Dedifferentiated amniotic fluid mesenchymal stem cell (primary cell): ENCODE measurements around the gene OR52E5.

ENCODE experiments used
- DNase-seq: peaks from one replicate; pipeline ENCODE4 v3.0.0-alpha.2; 2016; ENCODE audit errors: extremely low spot score

Gene OR52E5

DNA sequence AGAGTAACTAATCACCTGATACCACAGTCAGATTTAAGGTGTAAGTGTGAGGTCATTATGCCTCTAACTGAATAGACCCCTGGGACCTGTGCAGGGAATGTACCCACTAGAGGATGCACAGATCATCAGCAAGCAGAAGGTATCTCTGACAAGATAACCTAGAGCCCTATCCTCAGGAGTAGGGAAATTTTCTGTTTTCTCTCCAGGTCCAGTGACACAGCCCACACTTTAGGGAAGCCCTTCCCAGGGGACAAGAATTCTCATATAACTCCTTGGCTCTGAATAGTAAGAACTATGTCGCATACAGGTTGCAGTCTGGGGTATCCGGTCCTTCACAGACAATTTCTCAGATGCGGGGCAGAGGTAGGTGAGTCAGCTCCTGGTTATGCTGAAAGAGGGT is at the start of gene OR52E5:
Gene OR52E5 (plus strand): TSS at position 301 of the 400 bp plus-strand sequence. CDS start 7,569 bp downstream, outside the sequence.
- DNase-seq, result no peak

DNA sequence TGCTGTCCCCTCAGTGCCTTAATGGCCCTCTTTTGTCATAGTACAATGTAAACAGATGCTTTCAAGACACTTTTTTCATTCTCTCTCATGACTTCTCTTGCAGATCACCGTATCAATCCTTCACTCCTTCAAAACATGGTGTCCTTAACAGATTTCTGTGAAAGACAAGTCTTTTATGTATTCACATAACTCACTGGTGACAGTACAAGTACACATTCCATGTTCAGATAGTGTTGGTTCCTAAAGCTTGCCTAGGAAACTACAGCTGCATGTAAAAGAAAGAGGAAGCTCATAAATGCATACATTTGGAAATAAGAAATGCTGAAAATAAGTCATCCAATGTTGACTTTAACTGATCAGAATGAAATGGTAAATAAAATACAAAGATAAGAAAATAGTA is 46.3 kb upstream of the OR52E5 start:
- no peak for DNase-seq

DNA sequence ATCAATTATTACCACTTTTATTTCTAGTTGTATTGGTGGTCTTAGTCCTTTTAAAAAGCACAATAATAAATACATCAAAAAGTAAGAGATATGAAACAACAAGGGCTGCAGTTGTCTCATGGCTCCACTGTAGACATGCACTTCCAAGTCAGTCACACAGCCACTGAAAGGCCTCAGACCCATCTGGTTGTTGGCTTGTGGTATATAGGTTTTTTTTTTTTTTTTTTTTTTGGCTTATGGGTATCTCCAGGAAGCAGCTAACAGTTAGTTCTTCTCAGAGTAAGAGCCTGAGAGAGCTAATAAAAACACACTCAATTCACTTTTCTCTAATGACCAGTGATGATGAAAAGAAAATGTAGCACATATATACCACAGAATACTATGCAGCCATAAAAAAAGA is 45.3 kb upstream of the OR52E5 start:
- no peak for DNase-seq

DNA sequence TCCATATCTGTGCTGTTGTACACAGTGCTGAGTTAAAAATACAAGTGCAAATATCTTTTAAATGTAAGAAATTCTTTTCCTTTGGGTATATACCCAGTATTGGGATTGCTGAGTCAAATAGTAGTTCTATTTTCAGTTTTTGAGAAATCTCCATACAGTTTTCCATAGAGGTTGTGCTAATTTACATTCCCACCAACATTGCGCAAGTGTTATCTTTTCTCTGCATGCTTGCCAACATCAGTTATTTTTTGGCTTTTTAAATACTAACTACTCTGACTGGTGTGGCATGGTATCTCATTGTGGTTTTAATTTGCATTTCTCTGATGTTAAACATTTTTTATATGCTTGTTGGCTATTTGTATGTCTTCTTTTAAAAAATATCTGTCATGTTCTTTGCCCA is 42.0 kb upstream of the OR52E5 start:
- no peak for DNase-seq

DNA sequence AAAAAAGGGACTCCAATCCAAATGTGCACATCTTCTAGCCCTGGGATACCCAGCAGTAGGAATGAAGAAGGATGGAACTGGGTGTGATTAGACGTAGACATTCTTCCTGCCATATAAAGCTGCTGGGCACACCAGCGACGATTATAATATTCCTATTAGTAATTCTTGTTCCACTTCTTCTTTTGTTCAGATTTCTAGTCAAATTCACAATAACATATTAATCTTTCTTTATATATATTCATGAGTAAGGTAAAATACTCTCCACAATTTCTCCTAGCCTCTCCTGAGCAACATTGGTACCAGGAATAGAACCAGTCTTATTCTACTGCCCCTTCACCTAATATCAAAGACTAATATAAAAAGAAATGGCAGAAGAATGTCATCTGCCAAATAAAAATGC is 35.4 kb upstream of the OR52E5 start, which contains the start of gene OR52E8:
Gene OR52E8 (minus strand): TSS at position 101 of the 400 bp plus-strand sequence. CDS start 0 bp downstream, at position 101.
- DNase-seq, result no peak

DNA sequence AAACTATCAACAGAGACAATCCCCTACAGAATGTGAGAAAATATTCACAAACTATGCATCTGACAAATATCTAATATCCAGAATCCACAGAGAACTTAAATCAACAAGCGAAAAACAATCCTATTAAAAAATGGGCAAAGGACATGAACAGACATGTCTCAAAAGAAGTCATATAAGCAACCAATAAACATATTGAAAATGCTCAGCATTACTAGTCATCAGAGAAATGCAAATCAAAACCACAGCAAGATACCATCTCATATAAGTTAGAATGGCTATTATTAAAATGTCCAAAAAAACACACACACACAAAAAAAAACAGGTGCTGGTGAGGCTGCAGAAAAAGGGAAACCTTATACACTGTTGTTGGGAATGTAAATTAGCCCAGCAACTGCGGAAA is 27.2 kb upstream of the OR52E5 start:
- DNase-seq, result no peak

DNA sequence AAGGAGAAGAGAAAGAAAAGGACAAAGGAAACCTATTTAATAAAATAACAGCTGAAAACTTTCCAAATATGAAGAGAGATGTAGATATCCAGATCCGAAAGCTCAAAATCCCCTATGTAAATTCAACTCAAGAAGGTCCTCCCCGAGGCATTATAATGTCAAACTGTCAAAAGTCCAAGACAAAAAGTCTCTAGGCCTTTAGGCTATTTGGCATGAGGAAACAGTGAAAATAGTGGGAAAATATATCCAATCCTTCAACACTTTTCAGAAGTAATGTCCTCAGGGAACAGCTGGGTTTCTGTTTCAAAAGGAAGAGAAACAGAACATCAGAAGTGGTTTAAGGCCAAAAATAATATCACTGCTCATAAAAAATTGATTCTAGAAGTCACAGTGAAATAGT is 14.4 kb upstream of the OR52E5 start:
- no peak for DNase-seq

DNA sequence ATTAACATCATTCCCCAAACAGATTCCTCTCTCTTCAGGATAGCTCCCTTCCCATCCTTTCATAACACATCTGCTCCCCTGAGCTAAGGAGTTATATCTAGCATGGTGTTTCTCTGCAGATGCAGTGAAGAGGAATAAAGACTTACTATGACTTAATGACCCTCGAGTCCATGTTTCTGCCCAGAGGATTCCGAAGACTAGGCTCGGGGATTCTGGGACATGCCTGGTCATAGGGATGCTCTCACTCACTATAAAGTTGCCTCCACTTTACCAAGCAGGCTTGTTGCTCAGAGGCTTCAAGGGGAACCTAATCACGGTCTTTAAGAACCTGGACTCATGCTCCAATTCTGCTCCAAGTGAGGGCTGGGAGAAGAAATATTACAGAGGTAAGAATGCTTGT is 12.7 kb upstream of the OR52E5 start, which contains the start of gene OR52E4:
Gene OR52E4 (plus strand): TSS at position 301 of the 400 bp plus-strand sequence. CDS start 3,664 bp downstream, outside the sequence.
- DNase-seq, result no peak

DNA sequence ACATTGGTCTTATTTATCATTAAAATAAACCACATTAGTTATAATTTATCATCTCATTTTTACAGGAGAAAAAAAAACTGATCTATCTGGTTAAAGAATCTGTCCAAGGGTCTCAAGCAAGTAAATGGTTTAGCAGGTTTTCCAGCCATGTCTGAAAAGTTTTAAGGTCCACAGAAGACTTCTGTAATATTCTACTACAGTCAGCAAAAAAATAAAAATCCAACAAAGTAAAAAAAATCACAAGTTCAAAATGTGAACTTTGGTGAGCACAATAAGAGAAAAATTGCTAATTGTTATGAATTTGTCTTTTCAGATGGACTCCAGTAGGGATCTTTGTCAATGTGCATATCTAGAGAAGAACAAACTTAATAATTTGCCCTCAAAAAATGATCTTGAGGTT is 11.3 kb upstream of the OR52E5 start:
- no peak for DNase-seq

DNA sequence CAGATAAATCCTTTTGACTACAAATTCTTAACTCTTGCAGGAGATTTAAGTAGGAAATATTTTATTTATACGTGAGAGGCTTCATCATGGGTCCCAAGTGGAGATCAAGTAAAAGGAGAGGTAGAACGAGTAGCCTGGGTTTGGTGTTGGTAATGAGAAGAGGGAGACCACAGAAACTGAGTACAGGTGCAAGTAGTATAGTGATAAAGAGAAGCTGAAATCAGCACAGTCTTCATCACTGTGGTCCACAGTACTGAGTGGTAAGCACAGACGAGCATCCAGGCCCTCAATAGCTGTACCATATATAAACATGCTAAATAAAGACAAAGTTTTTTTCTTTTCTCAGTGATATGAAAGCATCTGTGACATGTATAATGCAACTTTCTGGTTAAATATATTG is 5.8 kb upstream of the OR52E5 start:
- no peak for DNase-seq

DNA sequence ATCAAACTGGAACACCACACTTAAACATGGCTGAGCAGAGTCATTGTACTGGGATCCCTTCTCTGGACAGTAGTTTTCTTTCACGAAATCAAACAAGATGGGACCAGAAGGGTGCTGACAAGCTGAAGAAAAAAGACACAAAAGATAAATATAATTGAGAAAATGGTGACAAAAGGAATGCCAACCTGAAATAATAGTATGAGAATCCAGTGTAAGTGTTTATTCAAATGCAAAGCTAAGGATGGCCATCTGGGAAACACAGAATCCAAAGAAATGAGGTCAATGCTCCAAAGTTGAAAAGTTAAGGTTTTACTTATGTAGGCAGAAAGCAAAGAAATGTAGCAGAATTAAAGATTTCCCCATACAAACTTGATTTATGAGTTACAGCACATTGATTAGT is 5.3 kb upstream of the OR52E5 start:
- DNase-seq, result no peak

DNA sequence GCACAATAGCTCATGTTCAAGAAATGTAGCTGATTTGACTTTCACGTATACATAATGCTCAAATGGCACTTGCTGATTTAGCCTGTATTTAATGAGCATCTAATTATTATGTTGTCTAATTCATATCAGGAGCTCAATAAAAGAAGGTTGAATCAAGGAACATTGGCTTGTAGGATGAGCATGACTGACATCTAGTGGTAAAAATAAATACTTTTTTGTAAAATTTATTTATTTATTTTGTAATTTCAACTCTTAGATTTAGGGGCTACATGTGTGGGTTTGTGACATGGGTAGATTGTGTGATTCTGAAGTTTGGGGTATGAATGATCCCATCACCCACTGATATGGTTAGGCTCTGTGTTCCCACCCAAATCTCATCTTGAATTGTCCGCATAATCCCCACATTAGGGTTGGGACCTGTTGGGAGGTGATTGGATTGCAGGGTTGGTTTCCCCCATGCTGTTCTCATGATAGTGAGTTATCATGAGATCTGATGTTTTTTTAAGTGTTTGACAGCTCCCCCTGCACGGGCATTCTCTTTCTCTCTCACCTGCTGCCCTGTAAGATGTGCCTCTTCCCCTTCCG is 1.7 kb upstream of the OR52E5 start:
- DNase-seq, result peak; percentile 16

DNA sequence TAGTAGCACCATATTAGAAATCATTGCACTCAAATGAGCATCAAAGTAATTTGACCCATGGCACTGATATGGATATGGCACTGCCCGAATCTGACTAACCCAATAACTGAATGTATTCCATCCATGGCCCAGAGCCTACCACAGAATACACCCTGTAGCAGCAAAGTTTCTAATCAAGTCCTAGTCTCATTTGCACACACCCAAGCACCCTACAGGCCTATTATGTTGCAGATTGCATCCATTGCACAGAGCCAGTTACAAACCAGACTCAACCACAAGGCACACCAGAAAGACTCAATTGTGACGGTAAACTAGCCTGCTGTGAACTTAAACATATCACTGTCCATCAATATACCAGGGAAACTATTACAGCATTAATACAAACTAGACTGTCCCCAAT is 6.5 kb downstream of the OR52E5 start:
- DNase-seq, result no peak

DNA sequence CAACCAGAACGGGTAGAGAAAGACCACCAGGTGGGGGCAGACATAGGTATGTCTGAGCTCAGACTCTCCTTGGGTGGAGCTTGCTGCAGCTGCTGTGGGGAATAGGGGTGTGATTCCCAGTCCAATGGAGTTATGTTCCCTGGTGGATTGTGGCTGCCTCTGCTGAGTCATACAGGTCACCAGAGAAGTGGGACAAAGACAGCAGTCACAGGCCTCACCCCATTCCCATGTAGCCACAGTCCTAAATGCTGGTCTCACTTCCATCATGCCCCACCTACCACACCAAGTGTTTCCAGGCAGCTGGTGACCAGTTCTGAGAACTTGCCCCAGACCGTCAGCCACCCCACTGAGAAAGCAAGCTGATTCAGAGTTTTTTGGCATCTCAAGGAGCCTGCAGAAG is 17.5 kb downstream of the OR52E5 start:
- no peak for DNase-seq

DNA sequence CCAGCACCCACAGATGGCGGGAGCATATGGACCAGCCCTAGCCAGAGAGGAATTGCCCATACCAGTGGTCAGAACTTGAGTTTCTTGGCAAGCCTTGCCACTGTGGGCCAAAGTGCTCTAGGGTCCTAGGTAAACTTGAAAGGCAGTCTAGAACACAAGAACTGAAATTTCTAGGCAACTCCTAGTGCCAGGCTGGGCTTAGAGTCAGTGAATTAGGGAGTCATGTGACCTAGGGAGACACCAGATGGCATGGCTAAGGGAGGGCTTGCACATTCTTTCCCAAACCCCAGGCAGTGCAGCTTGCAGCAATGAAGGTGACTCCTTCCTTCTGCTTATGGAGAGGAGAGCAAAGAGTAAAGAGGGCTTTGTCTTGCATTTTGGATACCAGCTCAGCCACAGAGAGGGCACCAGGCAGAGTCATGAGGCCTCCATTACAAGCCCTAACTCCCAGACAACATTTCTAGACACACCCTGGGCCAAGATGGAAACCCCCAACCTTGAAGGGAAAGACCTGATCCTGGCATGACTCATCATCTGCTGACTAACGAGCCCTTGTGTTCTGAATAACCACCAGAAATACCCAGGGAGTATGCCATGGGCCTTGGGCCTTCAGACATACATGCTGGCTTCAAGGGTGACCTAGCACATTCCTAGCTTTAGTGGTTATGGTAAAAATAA is 29.9 kb downstream of the OR52E5 start:
- DNase-seq, result no peak

DNA sequence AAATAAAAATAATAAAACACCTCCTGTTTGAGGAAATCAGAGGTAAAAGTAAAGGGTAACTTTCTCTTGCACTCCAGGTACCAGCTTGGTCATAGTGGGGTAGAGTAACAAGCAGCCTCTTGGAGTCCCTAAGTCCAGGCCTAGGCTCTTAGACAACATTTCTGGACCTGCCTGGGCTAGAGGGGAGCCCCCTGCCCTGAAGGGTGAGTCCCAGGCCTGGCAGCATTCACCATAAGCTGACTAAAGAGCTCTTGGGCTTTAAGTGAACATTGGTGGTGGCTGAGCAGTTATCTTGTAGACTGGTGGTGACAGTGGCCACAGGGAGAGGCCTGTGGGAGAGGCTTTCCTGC is 30.4 kb downstream of the OR52E5 start:
- no peak for DNase-seq

DNA sequence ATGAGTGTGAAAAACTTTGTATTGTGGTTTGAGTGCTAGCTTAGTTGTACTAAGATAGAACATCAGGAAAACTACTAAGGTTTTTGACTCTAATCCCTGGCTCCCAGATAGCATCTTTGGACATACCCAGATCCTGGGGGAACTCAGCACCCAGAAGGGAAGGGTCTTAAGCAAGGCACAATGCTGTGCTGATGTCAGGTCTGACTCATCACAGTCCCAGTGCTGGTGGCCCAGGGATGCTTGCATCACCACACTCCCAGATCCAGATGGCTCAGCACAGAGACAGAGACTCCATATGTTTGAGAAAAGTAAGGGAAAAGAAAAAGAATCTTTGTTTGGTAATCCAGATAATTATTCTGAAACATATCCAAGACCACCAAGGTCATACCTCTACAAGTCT is 30.8 kb downstream of the OR52E5 start:
- DNase-seq, result no peak

DNA sequence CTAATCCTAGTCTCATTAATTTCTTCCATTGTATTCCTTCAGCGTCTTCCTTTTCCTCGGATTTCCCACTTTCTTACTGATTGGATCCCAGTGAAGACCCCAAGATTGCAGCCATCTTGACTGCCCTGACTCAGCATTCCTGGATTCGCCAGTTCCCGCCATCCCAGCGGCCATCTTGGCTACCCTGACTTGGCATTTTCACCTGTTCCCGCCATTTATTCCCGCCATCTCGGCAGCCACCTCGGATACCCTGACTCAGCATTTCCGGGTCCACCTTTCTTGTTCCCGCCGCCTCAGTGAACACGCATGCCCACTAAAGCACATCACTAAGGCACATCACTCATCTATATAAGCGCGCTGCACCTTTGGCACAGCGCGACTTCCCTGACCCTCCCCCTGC is 35.3 kb downstream of the OR52E5 start:
- no peak for DNase-seq

DNA sequence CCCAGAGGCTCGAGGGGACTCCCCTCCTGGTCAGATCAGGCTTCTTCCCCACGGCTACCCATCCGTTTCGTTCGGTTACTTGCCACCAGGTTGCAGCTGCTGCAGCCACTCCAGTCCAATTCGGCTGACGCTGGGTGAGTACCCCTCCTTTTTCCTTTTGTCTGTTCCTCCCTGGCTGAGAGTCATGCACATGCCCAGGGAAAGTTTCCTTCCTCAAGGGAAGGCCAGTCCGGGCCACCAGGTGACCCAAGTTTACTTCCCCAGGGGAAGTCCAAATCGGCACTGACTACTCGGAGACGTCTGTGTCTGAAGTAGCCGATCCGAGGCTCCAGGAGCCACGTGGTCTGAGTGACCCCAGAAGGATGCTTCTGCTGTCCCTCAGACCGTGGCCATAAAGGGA is 35.8 kb downstream of the OR52E5 start:
- DNase-seq, result no peak

DNA sequence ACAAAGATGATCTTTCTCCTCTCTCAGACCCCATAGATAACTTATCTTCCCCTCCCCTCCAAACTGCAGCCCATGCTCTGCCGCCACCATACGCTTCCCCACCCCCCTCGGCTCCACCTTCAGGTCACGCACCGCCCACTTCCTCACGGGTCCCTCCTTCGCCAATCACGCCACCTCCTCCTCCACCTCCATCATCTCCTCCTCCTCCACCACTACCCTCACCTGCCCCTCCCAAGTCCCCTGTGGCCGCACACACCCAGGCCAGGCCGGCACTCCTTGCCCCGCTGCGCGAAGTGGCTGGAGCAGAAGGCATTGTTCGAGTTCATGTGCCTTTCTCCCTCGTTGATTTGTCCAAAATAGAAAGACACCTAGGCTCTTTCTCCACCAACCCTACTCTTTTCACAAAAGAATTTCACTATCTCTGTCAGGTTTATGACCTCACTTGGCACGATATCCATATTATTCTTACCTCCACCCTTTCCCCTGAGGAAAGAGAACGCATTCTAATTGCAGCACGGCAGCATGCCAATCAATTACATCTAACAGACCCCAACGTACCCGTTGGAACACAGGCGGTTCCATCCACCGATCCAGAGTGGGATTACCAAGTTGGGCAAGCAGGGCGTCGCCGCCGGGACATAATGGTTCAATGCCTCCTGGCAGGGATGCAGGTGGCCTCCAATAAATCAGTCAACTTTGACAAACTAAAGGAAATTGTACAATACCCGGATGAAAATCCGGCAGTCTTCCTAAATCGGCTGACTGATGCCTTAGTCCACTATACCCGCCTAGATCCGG is 36.8 kb downstream of the OR52E5 start:
- DNase-seq, result no peak

DNA sequence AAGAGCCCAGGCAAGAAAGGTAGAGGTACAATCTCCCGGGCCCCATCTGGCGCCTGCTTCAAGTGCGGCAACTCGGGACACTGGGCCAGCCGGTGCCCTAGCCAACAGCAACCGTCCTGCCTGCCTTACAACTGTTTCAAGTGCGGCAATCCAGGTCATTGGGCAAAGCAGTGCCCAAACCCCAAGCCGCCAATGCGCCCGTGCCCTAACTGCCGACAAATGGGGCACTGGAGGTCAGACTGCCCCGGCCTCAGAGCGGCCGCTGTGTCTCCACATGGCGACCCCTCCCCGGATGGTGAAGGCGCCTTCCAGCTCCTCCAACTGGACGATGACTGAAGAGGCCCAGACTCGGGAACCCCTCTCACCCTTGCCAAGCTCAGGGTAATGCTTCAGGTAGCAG is 37.6 kb downstream of the OR52E5 start:
- DNase-seq, result no peak

DNA sequence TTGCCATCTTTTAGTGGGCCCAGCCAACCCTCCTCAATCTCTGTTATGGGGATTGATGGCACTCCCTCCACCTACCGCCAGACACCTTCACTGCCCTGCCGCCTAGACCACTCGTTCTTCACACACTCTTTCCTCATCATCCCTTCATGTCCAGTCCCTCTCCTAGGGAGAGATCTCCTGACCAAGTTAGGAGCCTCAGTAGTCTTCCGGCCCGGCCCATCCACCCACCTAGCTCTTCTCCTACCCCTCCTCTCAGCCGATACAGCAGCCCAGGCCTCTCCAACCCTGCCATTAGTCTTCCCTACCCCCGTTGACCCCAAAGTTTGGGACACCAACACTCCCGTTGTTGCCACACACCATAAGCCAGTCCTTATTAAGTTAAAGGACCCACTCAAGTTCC is 38.1 kb downstream of the OR52E5 start:
- DNase-seq, result no peak

DNA sequence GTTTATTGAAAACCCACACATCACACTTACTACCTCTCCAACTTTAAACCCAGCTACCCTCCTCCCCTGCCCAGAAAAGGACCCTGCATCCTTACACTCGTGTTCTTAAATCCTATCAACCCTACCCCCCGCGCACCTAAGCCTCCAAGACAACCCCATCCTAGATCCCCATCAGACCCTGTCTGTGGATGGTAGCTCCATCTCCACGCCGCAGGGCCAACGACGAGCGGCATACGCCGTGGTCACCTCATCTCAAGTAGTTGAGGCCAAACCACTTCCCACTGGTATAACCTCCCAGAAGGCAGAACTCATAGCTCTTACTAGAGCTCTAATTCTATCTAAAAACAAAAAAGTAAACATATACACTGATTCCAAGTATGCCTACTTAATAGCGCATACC is 39.7 kb downstream of the OR52E5 start:
- DNase-seq, result no peak
